GM10248 (cell line): Measurements from ENCODE around the gene FKBP5.

ENCODE experiments used
- CTCF ChIA-PET: fragments of 300-600 bp; sonication (Branson Sonifier 250); formaldehyde crosslinking; extraction: SDS; loops from one replicate; lab custom pipeline; 2021; ENCODE audit warnings: antibody characterized with exemption; lab: Yijun Ruan, JAX
- POLR2A ChIA-PET: fragments of 350-650 bp; sonication (Branson Sonifier 250); formaldehyde crosslinking; extraction: SDS; loops from one replicate; lab custom pipeline; 2020; ENCODE audit warnings: antibody characterized with exemption; lab: Yijun Ruan, JAX
- DNase-seq: peaks from one replicate; pipeline ENCODE4 v3.0.0; 2012; ENCODE audit errors: extremely low spot score
- TF ChIP-seq, protein P1 (sequence below): IDR thresholded peaks from 2 replicates; pipeline ENCODE4 v1.5.1; 2012; ENCODE audit warnings: mild to moderate bottlenecking, low read depth; ENCODE audit errors: extremely low read depth, missing control alignments, control extremely low read depth

Gene FKBP5

DNA sequence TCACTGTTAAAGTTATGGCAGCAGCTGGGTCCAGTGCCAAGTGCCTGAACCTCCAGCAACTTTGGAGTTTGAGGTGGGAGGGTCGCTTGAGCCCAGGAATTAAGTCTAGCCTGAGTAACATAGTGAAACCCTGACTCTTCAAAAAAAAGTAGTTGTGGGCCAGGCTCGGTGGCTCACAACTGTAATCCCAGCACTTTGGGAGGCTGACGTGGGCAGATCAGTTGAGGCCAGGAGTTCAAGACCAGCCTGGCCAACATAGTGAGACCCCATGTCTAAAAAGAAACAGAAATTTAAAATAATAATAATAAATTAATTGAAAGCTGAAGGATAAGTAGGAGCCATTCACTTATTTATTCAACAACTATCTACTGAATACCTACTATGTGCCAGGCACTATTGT is 33.8 kb downstream of the FKBP5 start:
- CTCF ChIA-PET: interaction anchor here (0.7 to 1.3 kb wide), 3 partner anchors 8 to 14 kb away, joined by 3 to 4 read pairs (median 4); no protein-coding TSS in a partner anchor
- POLR2A ChIA-PET: no interaction called here
- TF ChIP-seq, protein P1, sequence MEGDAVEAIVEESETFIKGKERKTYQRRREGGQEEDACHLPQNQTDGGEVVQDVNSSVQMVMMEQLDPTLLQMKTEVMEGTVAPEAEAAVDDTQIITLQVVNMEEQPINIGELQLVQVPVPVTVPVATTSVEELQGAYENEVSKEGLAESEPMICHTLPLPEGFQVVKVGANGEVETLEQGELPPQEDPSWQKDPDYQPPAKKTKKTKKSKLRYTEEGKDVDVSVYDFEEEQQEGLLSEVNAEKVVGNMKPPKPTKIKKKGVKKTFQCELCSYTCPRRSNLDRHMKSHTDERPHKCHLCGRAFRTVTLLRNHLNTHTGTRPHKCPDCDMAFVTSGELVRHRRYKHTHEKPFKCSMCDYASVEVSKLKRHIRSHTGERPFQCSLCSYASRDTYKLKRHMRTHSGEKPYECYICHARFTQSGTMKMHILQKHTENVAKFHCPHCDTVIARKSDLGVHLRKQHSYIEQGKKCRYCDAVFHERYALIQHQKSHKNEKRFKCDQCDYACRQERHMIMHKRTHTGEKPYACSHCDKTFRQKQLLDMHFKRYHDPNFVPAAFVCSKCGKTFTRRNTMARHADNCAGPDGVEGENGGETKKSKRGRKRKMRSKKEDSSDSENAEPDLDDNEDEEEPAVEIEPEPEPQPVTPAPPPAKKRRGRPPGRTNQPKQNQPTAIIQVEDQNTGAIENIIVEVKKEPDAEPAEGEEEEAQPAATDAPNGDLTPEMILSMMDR: no peak
- no peak for DNase-seq

DNA sequence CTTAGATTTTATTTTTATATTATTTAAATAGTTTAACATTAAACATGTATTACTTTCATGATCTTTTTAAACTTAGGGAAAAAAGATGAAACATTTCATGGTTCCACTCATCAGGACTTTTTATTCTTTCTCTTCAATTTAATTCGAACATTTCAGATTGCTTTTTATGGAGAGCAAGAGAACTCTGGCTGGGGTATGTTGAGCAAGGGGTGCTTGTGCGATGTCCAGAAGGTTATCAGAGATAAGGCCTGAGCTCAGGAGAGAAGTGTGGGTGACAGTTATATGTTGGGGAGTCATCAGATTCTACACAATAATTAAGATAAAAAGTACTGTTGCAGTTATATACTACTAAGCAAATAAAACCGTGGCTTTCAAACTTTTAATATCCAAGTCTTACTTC is 37.5 kb downstream of the FKBP5 start:
- DNase-seq: no peak
- ChIA-PET CTCF (no interaction called here), POLR2A (no interaction called here)
- TF ChIP-seq, protein P1: no peak

DNA sequence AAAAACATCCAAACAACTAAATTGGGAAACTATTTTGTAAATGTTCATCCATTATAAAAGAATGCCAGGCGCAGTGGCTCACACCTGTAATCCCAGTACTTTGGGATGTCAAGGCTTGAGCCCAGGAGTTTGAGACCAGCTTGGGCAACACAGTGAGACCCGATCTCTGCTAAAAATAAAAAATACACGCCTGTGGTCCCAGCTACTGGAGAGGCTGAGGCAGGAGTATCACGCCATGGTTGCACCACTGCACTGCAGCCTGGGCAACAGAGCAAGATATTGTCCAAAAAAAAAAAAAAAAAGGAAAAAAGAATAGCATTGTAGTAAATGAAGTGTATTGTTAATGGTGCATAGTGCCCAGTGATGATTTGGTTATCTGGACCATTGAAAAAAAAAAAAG is 38.7 kb downstream of the FKBP5 start:
- DNase-seq: no peak
- CTCF ChIA-PET: interaction anchor here (1.0 to 3.6 kb wide), 3 partner anchors 14 to 86 kb away, joined by 3 to 11 read pairs (median 3); partner anchors contain the start of gene ARMC12
- TF ChIP-seq, protein P1: no peak
- POLR2A ChIA-PET: no interaction called here

DNA sequence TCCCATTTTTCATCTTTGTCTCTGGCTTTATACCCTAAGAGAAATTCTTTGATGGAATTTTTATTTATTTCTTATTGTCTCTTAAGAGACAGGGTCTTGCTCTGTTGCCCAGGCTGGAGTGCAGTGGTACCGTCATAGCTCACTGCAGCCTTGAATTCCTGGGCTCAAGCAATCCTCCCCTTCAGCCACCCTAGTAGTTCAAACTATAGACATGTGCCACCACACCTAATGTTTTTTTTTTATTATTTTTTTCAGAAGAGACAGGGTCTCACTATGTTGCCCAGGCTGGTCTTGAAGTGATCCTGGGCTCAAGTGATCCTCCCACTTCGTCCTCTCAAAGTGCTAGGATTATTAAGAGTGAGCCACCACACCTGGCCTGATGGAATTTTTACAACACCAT is 40.5 kb downstream of the FKBP5 start:
- no peak for DNase-seq
- TF ChIP-seq, protein P1: no peak
- POLR2A ChIA-PET: no interaction called here
- CTCF ChIA-PET: interaction anchor here (1.1 to 3.6 kb wide), 3 partner anchors 10 to 88 kb away, joined by 4 to 11 read pairs (median 7); partner anchors contain the start of gene ARMC12

DNA sequence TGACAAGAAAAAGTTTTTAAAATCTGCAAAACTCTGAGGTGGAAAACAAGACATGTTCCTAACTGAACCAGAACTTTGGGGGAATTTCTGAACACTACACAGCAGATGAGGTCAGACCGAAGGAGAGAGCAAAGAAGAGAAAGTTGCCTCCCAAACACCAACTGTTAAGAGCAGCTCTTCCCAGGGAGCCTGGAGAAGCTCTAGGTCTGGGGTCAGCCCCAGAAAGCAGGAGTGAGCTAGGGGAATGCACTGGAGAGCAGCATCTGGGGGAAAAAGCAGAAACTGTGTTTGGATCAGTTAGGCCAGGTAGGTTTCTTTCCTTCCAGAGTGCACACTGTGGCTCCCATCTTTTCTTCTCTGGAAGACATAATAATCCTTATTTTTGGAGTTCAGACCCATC is 41.3 kb downstream of the FKBP5 start:
- ChIA-PET POLR2A (no interaction called here), CTCF (interaction anchor here (0.6 to 3.6 kb wide), 4 partner anchors 9 to 89 kb away, joined by 4 to 11 read pairs (median 6); partner anchors contain the start of gene ARMC12)
- TF ChIP-seq, protein P1: no peak
- DNase-seq: no peak

DNA sequence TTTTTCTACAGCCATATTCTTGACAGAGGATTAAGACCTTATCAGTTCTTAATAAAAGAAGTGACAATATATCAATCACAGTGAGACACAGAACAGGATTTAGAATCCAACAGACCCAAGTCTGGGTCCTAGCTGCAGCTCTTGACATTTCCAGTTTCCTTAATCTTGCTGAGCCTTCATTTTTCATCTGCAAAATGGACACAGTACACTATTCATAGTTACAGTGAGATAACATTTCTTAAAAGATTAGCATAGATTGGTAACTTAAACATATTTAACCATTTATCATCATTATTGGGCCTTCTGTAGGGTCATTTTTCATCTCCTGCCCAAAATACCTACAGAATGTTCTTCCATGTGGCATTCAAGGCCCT is 45.6 kb downstream of the FKBP5 start:
- ChIA-PET POLR2A (no interaction called here), CTCF (interaction anchor here (0.8 to 2.8 kb wide), 9 partner anchors 10 to 301 kb away, joined by 3 to 25 read pairs (median 4); partner anchors contain the start of genes ARMC12 and PPARD)
- no peak for DNase-seq
- TF ChIP-seq, protein P1: no peak
